ENCODE results near the gene UFL1.

The UFL1 gene

GRCh38 chr6:96509281-96509680 is 12.3 kb upstream of the UFL1 start:
- TF ChIP-seq, protein P1, sequence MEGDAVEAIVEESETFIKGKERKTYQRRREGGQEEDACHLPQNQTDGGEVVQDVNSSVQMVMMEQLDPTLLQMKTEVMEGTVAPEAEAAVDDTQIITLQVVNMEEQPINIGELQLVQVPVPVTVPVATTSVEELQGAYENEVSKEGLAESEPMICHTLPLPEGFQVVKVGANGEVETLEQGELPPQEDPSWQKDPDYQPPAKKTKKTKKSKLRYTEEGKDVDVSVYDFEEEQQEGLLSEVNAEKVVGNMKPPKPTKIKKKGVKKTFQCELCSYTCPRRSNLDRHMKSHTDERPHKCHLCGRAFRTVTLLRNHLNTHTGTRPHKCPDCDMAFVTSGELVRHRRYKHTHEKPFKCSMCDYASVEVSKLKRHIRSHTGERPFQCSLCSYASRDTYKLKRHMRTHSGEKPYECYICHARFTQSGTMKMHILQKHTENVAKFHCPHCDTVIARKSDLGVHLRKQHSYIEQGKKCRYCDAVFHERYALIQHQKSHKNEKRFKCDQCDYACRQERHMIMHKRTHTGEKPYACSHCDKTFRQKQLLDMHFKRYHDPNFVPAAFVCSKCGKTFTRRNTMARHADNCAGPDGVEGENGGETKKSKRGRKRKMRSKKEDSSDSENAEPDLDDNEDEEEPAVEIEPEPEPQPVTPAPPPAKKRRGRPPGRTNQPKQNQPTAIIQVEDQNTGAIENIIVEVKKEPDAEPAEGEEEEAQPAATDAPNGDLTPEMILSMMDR (IDR thresholded peaks at IDR 0.05; ENCODE audit: low read depth, low read length) = no peak
- in situ Hi-C loops (cut with HindIII; ENCODE audit: low sequenced_read_pairs) = no loop called here
- H3K4me3 ChIP-seq (ENCODE audit: low read depth, low read length) = no peak overlapping the region
- DNase-seq (ENCODE audit: low read depth, low spot score) = no peak

DNA sequence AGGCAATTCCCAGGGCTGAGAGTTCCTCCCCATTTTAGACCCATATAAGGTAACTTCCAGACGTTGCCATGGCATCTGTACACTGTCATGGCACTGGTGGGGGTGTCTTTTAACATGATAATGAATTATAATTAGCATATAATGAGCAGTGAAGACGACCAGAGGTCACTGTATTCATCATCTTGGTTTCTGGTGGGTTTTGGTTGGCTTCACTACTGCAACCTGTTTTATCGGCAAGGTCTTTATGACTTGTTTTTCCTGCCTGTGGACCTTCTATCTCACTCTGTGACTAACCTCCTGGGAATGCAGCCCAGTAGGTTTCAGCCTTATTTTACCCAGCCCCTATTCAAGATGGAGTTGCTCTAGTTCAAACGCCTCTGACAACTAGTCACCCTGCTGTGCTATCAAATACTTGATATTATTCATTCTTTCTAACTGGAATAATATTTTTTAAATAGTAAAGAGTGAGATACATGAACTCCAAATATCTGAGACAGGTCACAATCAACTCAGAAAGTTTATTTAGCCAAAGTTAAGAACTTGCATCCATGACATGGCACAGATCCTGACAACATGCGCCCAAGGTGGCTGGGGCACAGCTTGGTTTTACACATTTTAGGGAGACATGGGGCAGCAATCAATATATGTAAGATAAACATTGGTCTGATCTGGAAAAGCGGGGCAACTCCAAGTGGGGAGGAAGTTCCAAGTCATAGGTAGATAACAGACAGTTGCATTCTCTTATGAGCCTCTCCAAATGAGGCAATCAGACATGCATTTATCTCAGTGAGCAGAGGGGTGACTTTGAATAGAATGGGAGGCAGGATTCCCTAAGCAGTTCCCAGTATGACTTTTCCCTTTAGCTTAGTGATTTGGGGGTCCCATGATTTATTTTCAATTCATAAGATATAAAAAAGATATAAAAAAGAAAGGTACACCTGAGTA is 1.2 kb upstream of the UFL1 start:
- H3K4me3 ChIP-seq (ENCODE audit: low read depth, low read length) = peak overlapping the region; percentile 94
- TF ChIP-seq, protein P1 (IDR thresholded peaks at IDR 0.05; ENCODE audit: low read depth, low read length) = no peak
- DNase-seq (ENCODE audit: low read depth, low spot score) = peak; percentile 58
- in situ Hi-C loops (cut with HindIII; ENCODE audit: low sequenced_read_pairs) = no loop called here

- H3K4me3 ChIP-seq (ENCODE audit: low read depth, low read length) = peak overlapping the region; percentile 94
- in situ Hi-C loops (cut with HindIII; ENCODE audit: low sequenced_read_pairs) = no loop called here
- no peak for DNase-seq (ENCODE audit: low read depth, low spot score)
- TF ChIP-seq, protein P1 (IDR thresholded peaks at IDR 0.05; ENCODE audit: low read depth, low read length) = no peak
Observed at GRCh38 chr6:96521306-96521643, 331 bp upstream of the UFL1 start.

DNA sequence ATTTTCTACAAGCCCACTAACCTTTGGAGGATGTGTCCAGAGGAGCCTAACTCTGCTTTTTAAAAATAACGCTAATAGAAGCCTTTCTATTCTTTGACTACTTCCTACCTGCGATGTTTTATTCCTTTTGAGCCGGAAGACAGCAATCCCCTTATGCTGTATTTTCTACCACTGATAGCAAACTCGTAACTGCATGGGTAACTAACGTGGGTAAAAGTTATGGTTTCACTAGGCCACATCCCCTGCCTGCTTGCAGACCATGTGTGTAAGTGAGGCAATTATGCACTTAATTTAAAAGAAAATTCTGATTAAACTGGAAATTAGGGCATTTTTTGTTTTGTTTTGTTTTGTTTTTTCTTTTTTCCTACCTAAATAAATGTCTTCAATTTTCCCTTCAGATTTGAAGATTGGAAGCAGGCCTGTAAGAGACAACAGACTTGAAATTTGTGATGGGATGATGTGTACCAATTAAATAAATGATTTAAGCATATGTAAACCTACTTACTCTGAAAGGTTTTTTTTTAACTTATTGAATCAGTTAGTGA is 931 bp downstream of the UFL1 start:
- H3K4me3 ChIP-seq (ENCODE audit: low read depth, low read length) = peak overlapping the region; percentile 94
- TF ChIP-seq, protein P1 (IDR thresholded peaks at IDR 0.05; ENCODE audit: low read depth, low read length) = no peak
- in situ Hi-C loops (cut with HindIII; ENCODE audit: low sequenced_read_pairs) = no loop called here
- peak; percentile 28 for DNase-seq (ENCODE audit: low read depth, low spot score)

- in situ Hi-C loops (cut with HindIII; ENCODE audit: low sequenced_read_pairs) = no loop called here
- TF ChIP-seq, protein P1 (IDR thresholded peaks at IDR 0.05; ENCODE audit: low read depth, low read length) = no peak
- no peak overlapping the region for H3K4me3 ChIP-seq (ENCODE audit: low read depth, low read length)
- no peak for DNase-seq (ENCODE audit: low read depth, low spot score)
Observed at GRCh38 chr6:96528193-96528592, 6.6 kb downstream of the UFL1 start.

DNA sequence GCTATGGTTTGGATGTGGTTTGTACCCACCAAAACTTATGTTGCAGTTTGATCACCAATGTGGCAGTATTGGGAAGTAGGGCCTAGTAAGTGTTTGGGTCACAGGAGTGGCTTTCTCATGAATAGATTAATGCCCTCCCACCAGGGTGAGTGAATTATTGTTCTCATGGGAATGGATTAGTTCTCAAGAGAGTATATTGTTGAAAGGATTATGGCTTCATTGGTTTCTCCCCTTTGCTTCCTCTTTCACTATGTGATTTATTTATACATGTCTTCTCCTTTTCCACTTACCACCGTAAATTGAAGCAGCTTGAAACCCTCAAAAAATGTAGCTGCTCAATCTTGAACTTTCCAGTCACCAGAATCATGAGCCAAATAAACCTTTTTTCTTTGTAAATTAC is 10.8 kb downstream of the UFL1 start:
- in situ Hi-C loops (cut with HindIII; ENCODE audit: low sequenced_read_pairs) = no loop called here
- TF ChIP-seq, protein P1 (IDR thresholded peaks at IDR 0.05; ENCODE audit: low read depth, low read length) = no peak
- no peak for DNase-seq (ENCODE audit: low read depth, low spot score)
- no peak overlapping the region for H3K4me3 ChIP-seq (ENCODE audit: low read depth, low read length)
